Mucosa of rectum (tissue), 2 donors: ENCODE data around the gene AGER.
"Not testable (repeated sequence)": the region's sequence is repeated elsewhere in the genome, so short reads cannot be mapped to it uniquely, and the experiment has no call there.

ENCODE experiments used
- H3K27ac ChIP-seq, 2 donors: one replicate each; pipeline ENCODE4 v1.7.0; 2013; ENCODE audit warnings: inconsistent platforms in 2 of 2, low read depth in 2 of 2, low read length in 2 of 2
- H3K27me3 ChIP-seq, 2 donors: one replicate each; pipeline ENCODE4 v1.7.0; 2013; ENCODE audit warnings: low read length in 2 of 2; ENCODE audit not compliant: control insufficient read depth in 2 of 2, insufficient read depth in 2 of 2
- H3K36me3 ChIP-seq, 2 donors: one replicate each; pipeline ENCODE4 v1.7.0; 2013; ENCODE audit warnings: low read length in 2 of 2; ENCODE audit not compliant: control insufficient read depth in 2 of 2, insufficient read depth in 2 of 2
- H3K4me1 ChIP-seq, 2 donors: one replicate each; pipeline ENCODE4 v1.7.0; 2013; ENCODE audit warnings: low read length in 2 of 2, mild to moderate bottlenecking in 1 of 2; ENCODE audit not compliant: control insufficient read depth in 2 of 2, insufficient read depth in 2 of 2
- H3K4me3 ChIP-seq, 2 donors: one replicate each; pipeline ENCODE4 v1.7.0; 2013; ENCODE audit warnings: low read length in 2 of 2
- H3K9ac ChIP-seq, 2 donors: one replicate each; pipeline ENCODE4 v1.7.0; 2013; ENCODE audit warnings: low read length in 2 of 2, low read depth in 1 of 2, mild to moderate bottlenecking in 1 of 2
- H3K9me3 ChIP-seq, 2 donors: one replicate each; pipeline ENCODE4 v1.7.0; 2013; ENCODE audit warnings: low read length in 2 of 2; ENCODE audit not compliant: control insufficient read depth in 2 of 2
- donor health status: healthy.
- donor health status: Normal muscosa, but diverticular disease.

The AGER gene

DNA sequence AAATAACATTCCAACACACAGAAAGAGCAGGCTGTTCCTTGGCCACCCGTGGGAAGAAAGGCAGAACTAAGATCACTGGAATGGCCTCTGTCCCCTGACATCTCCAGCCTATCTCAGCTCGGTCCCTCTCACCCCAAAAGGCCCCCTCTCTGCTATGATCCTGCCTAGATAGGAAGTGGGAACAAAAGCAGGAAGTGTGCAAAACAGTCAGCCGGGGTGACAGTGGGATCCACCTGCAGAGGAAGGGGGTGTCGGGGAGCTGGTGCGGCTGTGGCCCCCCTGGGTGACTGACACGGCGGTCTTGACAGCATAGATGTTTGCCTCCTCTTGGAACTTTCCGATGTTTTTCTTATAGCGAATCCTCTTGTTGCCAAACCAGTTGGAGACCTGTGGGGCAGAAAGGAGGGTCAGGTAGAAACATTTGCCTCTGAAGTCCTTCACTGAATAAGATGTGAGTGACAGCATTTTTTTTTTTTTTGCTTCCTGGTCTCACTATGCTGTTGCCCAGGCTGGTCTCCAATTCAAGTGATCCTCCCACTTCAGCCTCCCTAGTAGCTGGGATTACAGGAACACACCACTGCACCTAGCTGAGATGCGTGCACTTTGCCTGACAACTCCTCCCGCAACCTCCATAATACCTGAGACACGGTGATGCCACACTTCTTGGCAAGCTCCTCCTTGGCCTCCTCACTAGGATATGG lies 3.1 kb upstream of the AGER start:
- peak overlapping the region in 1 of 2 donors; percentile 43 for H3K27ac ChIP-seq
- H3K9me3 ChIP-seq = no peaks in the 10 kb centered on the region
- peaks cover 12 to 34% of the 10 kb centered on the region in 2 donors for H3K36me3 ChIP-seq
- H3K27me3 ChIP-seq = no peaks in the 10 kb centered on the region
- peaks cover 27 to 28% of the 10 kb centered on the region in 2 donors for H3K4me1 ChIP-seq
- H3K4me3 ChIP-seq = no peak overlapping the region
- H3K9ac ChIP-seq = no peak overlapping the region

- not testable (repeated sequence) for H3K9me3 ChIP-seq, H3K9ac ChIP-seq, H3K4me3 ChIP-seq, H3K27me3 ChIP-seq
- H3K36me3 ChIP-seq = peaks cover 15 to 36% of the 10 kb centered on the region in 2 donors
- H3K4me1 ChIP-seq = peaks cover 23 to 25% of the 10 kb centered on the region in 2 donors
- peak overlapping the region; percentile 36 to 43 for H3K27ac ChIP-seq
Measured at GRCh38 chr6:32186151-32186840, 2.2 kb upstream of the AGER start.

- H3K4me1 ChIP-seq = peaks cover 17 to 23% of the 10 kb centered on the region in 2 donors
- peaks cover 19 to 42% of the 10 kb centered on the region in 2 donors for H3K36me3 ChIP-seq
- H3K9ac ChIP-seq, H3K9me3 ChIP-seq, H3K4me3 ChIP-seq, H3K27me3 ChIP-seq: not testable (repeated sequence)
- peak overlapping the region; percentile 36 to 43 for H3K27ac ChIP-seq
Measured at GRCh38 chr6:32185681-32186131, 1.7 kb upstream of the AGER start.

- Histone ChIP-seq H3K9me3 (no peaks in the 10 kb centered on the region), H3K36me3 (peaks cover 19 to 46% of the 10 kb centered on the region in 2 donors), H3K9ac (no peak overlapping the region), H3K4me1 (peaks cover 16 to 24% of the 10 kb centered on the region in 2 donors), H3K4me3 (no peak overlapping the region), H3K27me3 (no peaks in the 10 kb centered on the region), H3K27ac (no peak overlapping the region)
Measured at GRCh38 chr6:32183483-32184083, 470 bp downstream of the AGER start.

- Histone ChIP-seq H3K36me3 (peaks cover 19 to 46% of the 10 kb centered on the region in 2 donors), H3K4me3 (no peak overlapping the region), H3K9me3 (no peaks in the 10 kb centered on the region), H3K27me3 (no peaks in the 10 kb centered on the region), H3K27ac (no peak overlapping the region), H3K4me1 (peaks cover 15 to 22% of the 10 kb centered on the region in 2 donors), H3K9ac (no peak overlapping the region)
Measured at GRCh38 chr6:32183030-32183429, 1.0 kb downstream of the AGER start.

- H3K9ac ChIP-seq = no peak overlapping the region
- H3K27me3 ChIP-seq = no peaks in the 10 kb centered on the region
- peaks cover 19 to 43% of the 10 kb centered on the region in 2 donors for H3K36me3 ChIP-seq
- H3K4me3 ChIP-seq = no peak overlapping the region
- peaks cover 14 to 22% of the 10 kb centered on the region in 2 donors for H3K4me1 ChIP-seq
- no peak overlapping the region for H3K27ac ChIP-seq
- no peaks in the 10 kb centered on the region for H3K9me3 ChIP-seq
Measured at GRCh38 chr6:32182555-32182981, 1.5 kb downstream of the AGER start.

- Histone ChIP-seq H3K36me3 (peaks cover 19 to 38% of the 10 kb centered on the region in 2 donors), H3K4me3 (no peak overlapping the region), H3K27me3 (no peaks in the 10 kb centered on the region), H3K9ac (no peak overlapping the region), H3K27ac (no peak overlapping the region), H3K9me3 (no peaks in the 10 kb centered on the region), H3K4me1 (peaks cover 15 to 27% of the 10 kb centered on the region in 2 donors)
Measured at GRCh38 chr6:32181915-32182529, 2.0 kb downstream of the AGER start.

DNA sequence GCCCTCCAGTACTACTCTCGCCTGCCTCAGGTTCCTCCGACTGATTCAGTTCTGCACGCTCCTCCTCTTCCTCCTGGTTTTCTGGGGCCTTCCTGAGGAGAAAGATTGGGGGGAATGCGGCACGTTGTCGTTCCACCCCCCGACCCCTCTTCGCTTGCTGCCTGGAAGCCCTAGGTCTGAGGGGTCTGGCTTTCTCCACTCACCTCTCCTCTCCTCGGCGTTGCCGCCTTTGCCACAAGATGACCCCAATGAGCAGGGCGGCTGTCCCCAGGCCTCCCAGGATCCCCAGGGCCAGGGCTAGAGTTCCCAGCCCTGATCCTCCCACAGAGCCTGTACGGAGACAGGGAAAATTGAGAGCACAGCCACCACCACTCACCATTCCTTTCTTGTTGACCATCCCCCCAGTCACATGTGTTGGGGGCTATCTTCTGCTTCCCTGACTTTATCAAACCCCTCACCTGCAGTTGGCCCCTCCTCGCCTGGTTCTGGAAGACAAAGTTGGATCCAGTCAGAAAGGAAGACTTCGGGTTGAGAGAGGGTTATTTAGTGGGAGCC lies 2.8 kb downstream of the AGER start:
- no peak overlapping the region for H3K4me3 ChIP-seq
- no peak overlapping the region for H3K27ac ChIP-seq
- H3K4me1 ChIP-seq = peaks cover 19 to 35% of the 10 kb centered on the region in 2 donors
- no peaks in the 10 kb centered on the region for H3K27me3 ChIP-seq
- no peak overlapping the region for H3K9ac ChIP-seq
- no peaks in the 10 kb centered on the region for H3K9me3 ChIP-seq
- peaks cover 15 to 30% of the 10 kb centered on the region in 2 donors for H3K36me3 ChIP-seq

DNA sequence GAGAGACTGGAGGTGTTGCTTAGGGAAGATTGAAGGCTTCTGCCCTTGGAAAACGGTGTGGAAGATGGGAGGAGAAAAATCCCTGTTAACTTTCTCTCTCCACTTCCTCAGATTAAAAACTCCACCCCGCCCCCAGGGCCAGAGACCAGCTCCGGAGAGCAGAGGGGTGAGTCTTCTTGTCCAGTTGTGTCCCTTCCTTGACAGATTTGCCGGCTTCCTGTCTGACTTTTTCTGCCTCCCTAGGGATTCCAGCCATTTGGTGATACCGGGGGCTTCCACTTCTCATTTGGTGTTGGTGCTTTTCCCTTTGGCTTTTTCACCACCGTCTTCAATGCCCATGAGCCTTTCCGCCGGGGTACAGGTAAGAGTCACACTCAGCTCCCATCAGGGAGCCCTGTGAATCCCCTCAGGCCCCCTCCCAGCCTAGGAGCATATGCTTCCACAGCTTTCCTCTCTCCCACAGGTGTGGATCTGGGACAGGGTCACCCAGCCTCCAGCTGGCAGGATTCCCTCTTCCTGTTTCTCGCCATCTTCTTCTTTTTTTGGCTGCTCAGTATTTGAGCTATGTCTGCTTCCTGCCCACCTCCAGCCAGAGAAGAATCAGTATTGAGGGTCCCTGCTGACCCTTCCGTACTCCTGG lies 4.2 kb downstream of the AGER start:
- no peaks in the 10 kb centered on the region for H3K27me3 ChIP-seq
- no peak overlapping the region for H3K27ac ChIP-seq
- peak overlapping the region in 1 of 2 donors; percentile 91 for H3K4me3 ChIP-seq
- H3K9me3 ChIP-seq = no peaks in the 10 kb centered on the region
- no peak overlapping the region for H3K9ac ChIP-seq
- peaks cover 28 to 45% of the 10 kb centered on the region in 2 donors for H3K4me1 ChIP-seq
- H3K36me3 ChIP-seq = peaks cover 15 to 30% of the 10 kb centered on the region in 2 donors
